NB4 (cell line): Measurements from ENCODE around the gene AMH.

ENCODE experiments used
- CTCF ChIP-seq: IDR thresholded peaks from one replicate; pipeline ENCODE4 v1.5.1; 2012; ENCODE audit warnings: low read depth, low read length
- POLR2A ChIP-seq: IDR thresholded peaks from 2 replicates; pipeline ENCODE4 v1.6.1; 2011; ENCODE audit warnings: mild to moderate bottlenecking; ENCODE audit not compliant: insufficient read length; ENCODE audit errors: extremely low read depth

GRCh38 chr19:2239771-2240770 is 9.1 kb upstream of the AMH start:
- TF ChIP-seq CTCF (no peak), POLR2A (no peak)
